Dermis blood vessel endothelial cell (primary cell): ENCODE results near the gene GRIN3B. TPM values are rescaled to one million over a fixed set of nuclear protein-coding genes. Genes with fewer than 3 reads are reported as not detected.

Experiments
- DNase-seq: peaks from one replicate; pipeline ENCODE4 v3.0.0; 2010
- total RNA-seq: library from RNA; depleted of rRNA; stranded (reverse); fragments of >200 nt; gene quantifications from 2 replicates; pipeline ENCODE4 v1.2.3, GENCODE V29; 2014

Gene GRIN3B
- total RNA-seq, 1 donor from 2014 or later: 1.0 TPM

- peak; percentile 58 for DNase-seq
These were observed 45.0 kb downstream of the GRIN3B start for GRCh38 chr19:1045247-1045603.

GRCh38 chr19:1046117-1046626 lies 46.0 kb downstream of the GRIN3B start:
- no peak for DNase-seq

- DNase-seq: no peak
These were observed 46.8 kb downstream of the GRIN3B start for GRCh38 chr19:1046836-1047695.

- no peak for DNase-seq
These were observed 47.5 kb downstream of the GRIN3B start for GRCh38 chr19:1047696-1048147.

GRCh38 chr19:1049106-1049505 lies 48.9 kb downstream of the GRIN3B start:
- DNase-seq: no peak

GRCh38 chr19:1049800-1050199 lies 49.6 kb downstream of the GRIN3B start:
- DNase-seq: no peak

GRCh38 chr19:1050989-1051788 lies 51.0 kb downstream of the GRIN3B start:
- DNase-seq: no peak

GRCh38 chr19:1051791-1052190 lies 51.6 kb downstream of the GRIN3B start:
- no peak for DNase-seq

GRCh38 chr19:1052349-1052975 lies 52.2 kb downstream of the GRIN3B start:
- no peak for DNase-seq

GRCh38 chr19:1053176-1054101 lies 53.2 kb downstream of the GRIN3B start:
- DNase-seq: no peak

GRCh38 chr19:1054102-1055027 lies 54.1 kb downstream of the GRIN3B start:
- DNase-seq: no peak

- no peak for DNase-seq
These were observed 54.8 kb downstream of the GRIN3B start for GRCh38 chr19:1055028-1055425.

- DNase-seq: no peak
These were observed 55.8 kb downstream of the GRIN3B start for GRCh38 chr19:1055886-1056620.

- DNase-seq: peak; percentile 48
These were observed 57.1 kb downstream of the GRIN3B start for GRCh38 chr19:1057176-1057855.

- no peak for DNase-seq
These were observed 57.9 kb downstream of the GRIN3B start for GRCh38 chr19:1058112-1058511.
